Measurements from ENCODE around the gene CAMTA1. TPM values are rescaled to one million over a fixed set of nuclear protein-coding genes. Genes with fewer than 3 reads are reported as not detected.

CAMTA1 gene
- total RNA-seq, 4 donors from 2014 or later = 57.4 to 88.3 (median 62.1) TPM

DNA sequence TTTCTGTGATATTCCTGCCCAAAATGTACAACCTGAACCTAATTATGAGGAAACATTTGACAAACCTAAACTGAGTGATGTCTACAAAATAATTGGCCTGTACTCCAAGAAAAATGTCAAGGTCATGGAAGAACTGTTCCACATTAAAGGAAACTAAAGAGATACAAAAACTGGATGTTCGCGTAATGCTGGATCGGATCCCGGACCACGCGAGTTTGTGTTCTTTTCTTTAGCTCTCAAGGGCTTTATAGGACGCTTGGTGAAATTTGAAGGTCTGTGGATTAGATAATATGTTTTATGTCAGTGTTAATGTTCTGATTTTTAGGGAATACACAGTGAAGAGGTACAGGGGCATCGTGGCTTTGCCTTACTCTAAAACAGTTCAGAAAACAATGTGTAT lies 400.5 kb downstream of the CAMTA1 start:
- H3K4me1 ChIP-seq = no peaks in the 10 kb centered on the region
- no peaks in the 10 kb centered on the region for H3K36me3 ChIP-seq
- no peak overlapping the region for H3K4me3 ChIP-seq
- H3K9me3 ChIP-seq = no peaks in the 10 kb centered on the region
- H3K27ac ChIP-seq = no peak overlapping the region
- TF ChIP-seq CTCF (IDR thresholded peaks at IDR 0.05) (no peak), POLR2A (IDR thresholded peaks at IDR 0.05) (no peak)
- DNase-seq = no peak
- no peaks in the 10 kb centered on the region for H3K27me3 ChIP-seq

DNA sequence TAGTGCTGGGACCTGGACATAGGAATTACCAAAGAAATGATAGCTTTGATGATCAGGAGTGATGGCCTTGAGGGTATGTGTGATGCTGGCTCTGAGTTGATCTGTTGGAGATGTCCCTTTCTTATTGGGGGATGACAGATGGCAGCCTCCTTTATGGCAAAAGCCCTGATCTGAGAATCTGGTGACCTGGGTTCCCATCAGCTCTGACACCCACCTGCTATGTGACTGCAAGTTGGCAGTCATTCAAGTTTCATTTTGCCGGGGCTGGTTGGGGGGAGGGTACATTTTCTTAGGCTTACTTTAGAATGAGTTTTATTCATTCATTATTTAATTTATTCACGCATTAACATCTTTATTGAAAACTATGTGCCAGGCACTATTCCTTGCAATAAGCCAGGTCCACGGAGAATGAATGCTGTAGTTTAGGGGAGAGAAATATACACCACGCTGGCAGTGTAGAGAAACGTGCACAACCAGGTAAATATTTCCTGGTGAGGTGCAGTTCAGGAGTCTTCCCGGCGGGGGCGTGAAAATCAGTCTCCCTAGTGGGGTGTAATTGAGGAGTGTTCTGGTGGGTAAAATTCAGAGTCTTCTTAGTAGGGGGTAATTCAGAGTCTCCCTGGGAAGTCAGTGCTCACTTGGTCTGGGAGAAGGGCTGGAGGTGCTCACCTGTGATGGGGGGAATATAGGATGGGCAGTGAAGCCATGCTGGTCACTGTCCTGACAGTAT lies 401.3 kb downstream of the CAMTA1 start:
- TF ChIP-seq POLR2A (IDR thresholded peaks at IDR 0.05) = no peak
- TF ChIP-seq CTCF (IDR thresholded peaks at IDR 0.05) = no peak
- Histone ChIP-seq H3K36me3 (no peaks in the 10 kb centered on the region), H3K4me1 (no peaks in the 10 kb centered on the region), H3K4me3 (no peak overlapping the region), H3K27ac (no peak overlapping the region), H3K27me3 (no peaks in the 10 kb centered on the region), H3K9me3 (no peaks in the 10 kb centered on the region)
- no peak for DNase-seq

DNA sequence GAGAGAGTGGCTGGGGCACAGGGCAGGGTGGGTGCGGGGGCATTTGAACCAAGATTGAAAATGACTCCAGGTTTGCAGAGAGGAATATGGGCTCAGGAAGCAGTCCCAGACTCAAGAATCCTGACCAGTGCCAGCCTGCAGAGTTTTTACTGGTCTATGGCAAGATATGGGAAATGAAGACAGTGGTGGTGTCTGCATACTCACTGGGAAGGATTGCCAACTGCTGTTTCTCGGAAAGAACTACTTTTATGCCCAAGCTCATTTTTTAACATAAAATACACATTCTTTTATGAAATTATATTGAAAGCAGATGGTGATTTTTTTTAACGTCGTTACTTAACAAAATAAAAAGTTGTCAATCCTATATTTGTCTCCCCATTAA lies 401.8 kb downstream of the CAMTA1 start:
- Histone ChIP-seq H3K36me3 (no peaks in the 10 kb centered on the region), H3K27ac (no peak overlapping the region), H3K9me3 (no peaks in the 10 kb centered on the region), H3K27me3 (no peaks in the 10 kb centered on the region), H3K4me1 (no peaks in the 10 kb centered on the region), H3K4me3 (no peak overlapping the region)
- TF ChIP-seq POLR2A (IDR thresholded peaks at IDR 0.05) = no peak
- no peak for TF ChIP-seq CTCF (IDR thresholded peaks at IDR 0.05)
- no peak for DNase-seq

DNA sequence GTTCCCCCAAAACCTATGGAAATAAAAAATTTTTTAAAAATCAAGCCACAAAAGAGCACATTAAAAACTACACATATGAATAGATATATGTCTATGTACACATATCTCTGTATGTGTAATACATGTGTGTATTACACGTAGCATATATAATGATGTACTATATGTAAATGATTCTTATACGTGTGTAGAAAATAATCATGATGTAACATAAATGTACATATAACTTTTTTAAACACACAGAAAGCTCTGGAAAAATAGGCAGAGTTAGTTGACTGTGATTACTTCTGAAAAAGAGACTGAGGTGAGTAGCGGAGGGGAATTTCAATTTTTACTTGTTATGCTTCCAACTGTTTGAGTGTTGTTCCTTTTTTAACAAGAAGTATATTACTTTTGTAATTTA lies 405.0 kb downstream of the CAMTA1 start:
- no peak for TF ChIP-seq POLR2A (IDR thresholded peaks at IDR 0.05)
- TF ChIP-seq CTCF (IDR thresholded peaks at IDR 0.05) = no peak
- DNase-seq = no peak
- Histone ChIP-seq H3K27ac (no peak overlapping the region), H3K4me3 (no peak overlapping the region), H3K4me1 (no peaks in the 10 kb centered on the region), H3K9me3 (no peaks in the 10 kb centered on the region), H3K36me3 (no peaks in the 10 kb centered on the region), H3K27me3 (no peaks in the 10 kb centered on the region)

GRCh38 chr1:7192453-7192852 lies 407.2 kb downstream of the CAMTA1 start:
- no peaks in the 10 kb centered on the region for H3K4me1 ChIP-seq
- no peak for TF ChIP-seq POLR2A (IDR thresholded peaks at IDR 0.05)
- no peak for TF ChIP-seq CTCF (IDR thresholded peaks at IDR 0.05)
- H3K4me3 ChIP-seq = no peak overlapping the region
- H3K27me3 ChIP-seq = no peaks in the 10 kb centered on the region
- no peak overlapping the region for H3K27ac ChIP-seq
- H3K9me3 ChIP-seq = no peaks in the 10 kb centered on the region
- H3K36me3 ChIP-seq = no peaks in the 10 kb centered on the region
- no peak for DNase-seq
